Right lobe of liver (tissue), 6 donors: ENCODE results near the gene CFH. TPM values are rescaled to one million over a fixed set of nuclear protein-coding genes. Genes with fewer than 3 reads are reported as not detected.

Experiments used
- ATAC-seq, 4 donors: fragments of 200-7000 bp; cut with Tn5 transposase; one replicate each; pipeline ENCODE4 v1.9.1; 2020; ENCODE audit warnings: mild to moderate bottlenecking in 4 of 4, moderate library complexity in 4 of 4
- DNase-seq, 3 donors: peaks; one replicate each; pipeline ENCODE4 v3.0.0-alpha.2; 2020
- H3K27ac ChIP-seq, 3 donors: fragments of 200-600 bp; one replicate each; pipeline ENCODE4 v1.8.0; 2022
- H3K27me3 ChIP-seq, 2 donors: fragments of 200-600 bp; one replicate each; pipeline ENCODE4 v1.8.0; 2022
- H3K36me3 ChIP-seq, 4 donors: fragments of 200-600 bp; sonication (generic) in 1 of 4; one replicate each; pipeline versions ENCODE4 v1.5.1 to v1.8.0; 2017 to 2022; ENCODE audit warnings: control low read depth in 1 of 4
- H3K4me1 ChIP-seq, 4 donors: fragments of 200-600 bp; sonication (generic) in 1 of 4; one replicate each; pipeline versions ENCODE4 v1.5.1 to v1.8.0; 2017 to 2022; ENCODE audit warnings: control low read depth in 1 of 4
- H3K4me3 ChIP-seq, 3 donors: fragments of 200-600 bp; one replicate each; pipeline ENCODE4 v1.8.0; 2022
- H3K9me3 ChIP-seq, 4 donors: fragments of 200-600 bp; sonication (generic) in 1 of 4; one replicate each; pipeline versions ENCODE4 v1.5.1 to v1.8.0; 2017 to 2022; ENCODE audit warnings: control low read depth in 1 of 4
- POLR2A ChIP-seq: fragments of 450-650 bp; IDR thresholded peaks from one replicate; pipeline ENCODE4 v1.6.1; 2017; ENCODE audit warnings: antibody characterized with exemption, mild to moderate bottlenecking
- WGBS: methylation state at CpG from one replicate; pipeline ENCODE4 v1.1.6; 2018; ENCODE audit warnings: low coverage, low lambda C conversion rate; ENCODE audit not compliant: insufficient coverage; ENCODE audit errors: missing lambda C conversion rate; 5-methylcytosine and 5-hydroxymethylcytosine counted together
- intact Hi-C, 2 donors: fragments of 100-400 bp; cut with DNase I; formaldehyde crosslinking; loops; one replicate each; pipeline versions ENCODE4 v1.11.2 to v1.14.1; 2022
- total RNA-seq, 6 experiments: library from RNA; depleted of rRNA in 2 of 6; stranded (reverse); fragments of >200 nt in 2 of 6; fragmentation: NEBNext Ultra II Directional in 3 of 6; extraction: Animal tissue kit (Norgen Biotek cat#: 25700) in 3 of 6; gene quantifications; one replicate each; pipeline versions ENCODE4 v1.1.0 to v1.2.4, GENCODE V29; 2016 to 2023
- TF ChIP-seq, protein P1 (sequence below), 4 donors: fragments of 200-600 bp in 3 of 4; fragments of 450-650 bp in 1 of 4; IDR thresholded peaks; one replicate each; pipeline versions ENCODE4 v1.5.1 to v1.8.0; 2016 to 2022; ENCODE audit warnings: antibody characterized with exemption in 4 of 4, mild to moderate bottlenecking in 2 of 4
- donor health status: DM: no; HTN: yes; CAD: no.
- donor health status: DM: no; HTN: no; CAD: no.
- donor health status: DM: no; HTN: no; CAD: no.
- donor health status: DM: no; HTN: yes; CAD: no.
- donor health status: DM: no; HTN: yes; CAD: no.

CFH gene
- total RNA-seq, 6 experiments from 2014 or later, result 663 to 1,371 (median 1,032) TPM

DNA sequence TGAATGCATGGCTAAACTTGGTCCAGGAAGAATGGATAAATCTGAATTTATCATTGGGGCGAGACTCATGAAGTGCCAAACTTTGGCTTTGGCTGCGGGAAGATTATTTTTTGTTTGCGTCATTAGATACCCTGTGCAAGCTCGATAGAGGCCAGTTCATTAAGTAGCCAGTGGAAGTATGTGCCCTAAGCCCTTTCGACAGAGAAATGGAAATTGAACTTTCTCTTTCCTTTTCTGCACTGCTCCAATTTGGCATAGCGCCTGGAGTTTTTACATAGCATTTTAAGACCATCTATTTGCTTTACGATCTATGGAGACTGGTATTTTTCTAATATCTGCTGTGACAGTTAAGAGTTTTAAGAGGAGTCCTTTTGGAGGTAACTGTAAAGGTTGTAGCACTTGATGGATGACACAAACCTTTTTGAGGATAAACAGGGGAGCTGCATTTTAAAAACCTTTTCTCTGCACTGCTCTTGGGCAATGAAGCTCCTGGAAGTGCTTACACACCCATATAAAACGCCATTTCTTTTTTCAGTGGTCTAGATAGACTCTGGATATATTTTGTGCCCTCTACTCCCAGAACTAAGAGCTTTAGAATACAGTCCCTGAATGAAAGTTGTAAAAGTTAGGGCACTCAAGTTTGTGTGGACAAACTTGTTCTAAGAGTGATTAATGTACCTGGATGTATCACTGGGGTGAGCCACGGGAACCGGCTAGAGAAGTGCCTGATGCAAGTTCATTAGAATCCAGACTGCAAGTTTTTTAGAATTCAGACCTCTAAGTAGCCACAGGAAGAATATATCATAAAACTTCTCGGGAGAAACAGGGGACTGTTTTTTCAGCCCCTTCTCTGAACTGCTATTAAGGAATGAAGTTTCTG, 81.5 kb downstream of the CFH start:
- Histone ChIP-seq H3K36me3 (peaks cover 0 to 22% (median 11%) of the 10 kb centered on the region in 4 donors), H3K4me1 (peaks cover 0 to 40% (median 13%) of the 10 kb centered on the region in 4 donors), H3K4me3 (no peak overlapping the region), H3K27me3 (no peaks in the 10 kb centered on the region), H3K27ac (peak overlapping the region in 1 of 3 donors; percentile 24), H3K9me3 (no peaks in the 10 kb centered on the region)
- 30% methylated on average over 11 of the region's 11 CpGs for WGBS
- ATAC-seq (peak; percentile 58 to 70 (median 65)), DNase-seq (no peak)
- TF ChIP-seq POLR2A, result no peak
- TF ChIP-seq, protein P1, sequence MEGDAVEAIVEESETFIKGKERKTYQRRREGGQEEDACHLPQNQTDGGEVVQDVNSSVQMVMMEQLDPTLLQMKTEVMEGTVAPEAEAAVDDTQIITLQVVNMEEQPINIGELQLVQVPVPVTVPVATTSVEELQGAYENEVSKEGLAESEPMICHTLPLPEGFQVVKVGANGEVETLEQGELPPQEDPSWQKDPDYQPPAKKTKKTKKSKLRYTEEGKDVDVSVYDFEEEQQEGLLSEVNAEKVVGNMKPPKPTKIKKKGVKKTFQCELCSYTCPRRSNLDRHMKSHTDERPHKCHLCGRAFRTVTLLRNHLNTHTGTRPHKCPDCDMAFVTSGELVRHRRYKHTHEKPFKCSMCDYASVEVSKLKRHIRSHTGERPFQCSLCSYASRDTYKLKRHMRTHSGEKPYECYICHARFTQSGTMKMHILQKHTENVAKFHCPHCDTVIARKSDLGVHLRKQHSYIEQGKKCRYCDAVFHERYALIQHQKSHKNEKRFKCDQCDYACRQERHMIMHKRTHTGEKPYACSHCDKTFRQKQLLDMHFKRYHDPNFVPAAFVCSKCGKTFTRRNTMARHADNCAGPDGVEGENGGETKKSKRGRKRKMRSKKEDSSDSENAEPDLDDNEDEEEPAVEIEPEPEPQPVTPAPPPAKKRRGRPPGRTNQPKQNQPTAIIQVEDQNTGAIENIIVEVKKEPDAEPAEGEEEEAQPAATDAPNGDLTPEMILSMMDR (IDR thresholded peaks at IDR 0.05), result no peak
- intact Hi-C loops, result no loop called here

DNA sequence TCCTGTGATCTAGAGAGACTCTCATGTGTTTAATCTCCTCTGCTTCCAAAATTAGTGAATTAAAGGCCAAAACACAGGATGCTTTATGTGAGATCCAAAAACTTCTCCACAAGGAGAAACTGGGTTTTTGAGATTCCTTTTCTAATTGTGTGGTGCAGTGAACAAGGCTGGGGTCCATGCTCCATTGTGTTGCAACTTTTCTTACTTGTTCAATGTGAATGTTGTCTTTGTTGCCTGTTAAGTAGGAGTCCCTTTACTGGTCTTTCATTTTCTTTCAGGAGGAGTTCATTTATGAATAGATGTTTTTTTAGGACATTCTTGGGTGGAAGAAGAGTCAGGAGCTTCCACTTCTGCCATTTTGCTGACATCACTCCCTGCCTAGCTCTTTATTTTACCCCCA, 82.2 kb downstream of the CFH start:
- Histone ChIP-seq H3K36me3 (peaks cover 0 to 25% (median 16%) of the 10 kb centered on the region in 4 donors), H3K27me3 (no peaks in the 10 kb centered on the region), H3K4me1 (peaks cover 0 to 46% (median 13%) of the 10 kb centered on the region in 4 donors), H3K27ac (no peak overlapping the region), H3K4me3 (no peak overlapping the region), H3K9me3 (no peaks in the 10 kb centered on the region)
- no peak for TF ChIP-seq POLR2A
- TF ChIP-seq, protein P1 (IDR thresholded peaks at IDR 0.05), result no peak
- ATAC-seq (peak in 2 of 4 donors; percentile 6 to 13), DNase-seq (no peak)
- intact Hi-C loops, result no loop called here

DNA sequence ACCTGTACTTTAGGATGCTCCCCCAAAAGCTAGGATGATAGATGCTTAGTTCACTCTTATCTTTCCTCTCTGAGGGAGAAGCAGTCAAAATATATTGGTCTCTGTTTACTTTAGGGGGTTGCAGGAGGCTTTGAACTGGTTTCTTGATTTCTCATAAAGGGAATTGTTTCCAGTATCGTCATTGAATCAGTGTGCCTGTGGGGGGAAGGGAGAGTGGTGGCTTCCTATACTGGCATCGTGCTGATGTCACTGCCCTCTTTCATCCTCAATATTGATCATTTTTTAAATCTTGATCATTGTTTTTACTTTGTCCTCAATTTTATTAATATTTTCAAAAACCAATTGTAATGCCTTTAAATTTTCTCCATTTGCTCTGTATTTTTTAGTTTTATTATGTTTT, 82.6 kb downstream of the CFH start:
- Histone ChIP-seq H3K9me3 (no peaks in the 10 kb centered on the region), H3K27me3 (no peaks in the 10 kb centered on the region), H3K4me1 (peaks cover 0 to 49% (median 10%) of the 10 kb centered on the region in 4 donors), H3K36me3 (peaks cover 0 to 28% (median 16%) of the 10 kb centered on the region in 4 donors), H3K27ac (no peak overlapping the region), H3K4me3 (no peak overlapping the region)
- DNase-seq, result peak in 1 of 3 donors; percentile 14
- peak; percentile 35 to 56 (median 52) for ATAC-seq
- no peak for TF ChIP-seq POLR2A
- TF ChIP-seq, protein P1 (IDR thresholded peaks at IDR 0.05), result no peak
- intact Hi-C loops, result no loop called here
- WGBS, result 20% methylated on average over 2 of the region's 2 CpGs

DNA sequence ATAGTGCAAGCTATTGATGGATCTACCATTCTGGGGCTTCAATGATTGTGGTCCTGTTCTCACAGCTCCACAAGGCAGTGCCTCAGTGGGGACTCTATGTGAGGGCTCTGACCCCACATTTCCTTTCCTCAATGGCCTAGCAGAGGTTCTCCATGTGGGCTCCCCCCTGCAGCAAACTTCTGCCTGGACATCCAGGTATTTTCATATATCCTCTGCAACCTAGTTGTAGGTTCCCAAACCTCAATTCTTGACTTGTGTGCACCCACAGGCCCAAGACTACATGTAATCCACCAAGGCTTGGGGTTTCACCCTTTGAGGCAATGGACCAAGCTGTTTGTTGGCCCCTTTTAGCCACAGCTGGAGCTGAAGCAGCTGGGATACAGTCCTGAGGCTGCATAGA, 86.9 kb downstream of the CFH start:
- peaks cover 0 to 61% (median 32%) of the 10 kb centered on the region in 4 donors for H3K36me3 ChIP-seq
- no peaks in the 10 kb centered on the region for H3K27me3 ChIP-seq
- TF ChIP-seq, protein P1 (IDR thresholded peaks at IDR 0.05), result no peak
- TF ChIP-seq POLR2A, result no peak
- DNase-seq (no peak), ATAC-seq (no peak)
- no peak overlapping the region for H3K4me3 ChIP-seq
- no peak overlapping the region for H3K27ac ChIP-seq
- intact Hi-C loops, result no loop called here
- H3K4me1 ChIP-seq, result peaks cover 0 to 31% (median 4%) of the 10 kb centered on the region in 4 donors
- no peaks in the 10 kb centered on the region for H3K9me3 ChIP-seq
